DND-41 (cell line): ENCODE measurements around the gene CCDC102B.

Experiments
- CTCF ChIP-seq: IDR thresholded peaks from 2 replicates; pipeline ENCODE4 v1.5.1; 2012; ENCODE audit warnings: borderline replicate concordance, low read length, moderate library complexity, mild to moderate bottlenecking; ENCODE audit not compliant: poor library complexity, severe bottlenecking; ENCODE audit errors: extremely low read depth
- EZH2 ChIP-seq: IDR thresholded peaks from 3 replicates; pipeline ENCODE4 v1.6.1; 2012; ENCODE audit warnings: borderline replicate concordance, low read depth, mild to moderate bottlenecking, moderate library complexity, low read length, inconsistent platforms; ENCODE audit not compliant: severe bottlenecking

- no peak for TF ChIP-seq CTCF
- no peak for TF ChIP-seq EZH2
Observed at GRCh38 chr18:68897286-68897685, 99.4 kb downstream of the CCDC102B start.
